ENCODE results near the gene CDC42EP3.

- no peak for TF ChIP-seq EZH2 (IDR thresholded peaks at IDR 0.05; ENCODE audit: borderline replicate concordance, insufficient read depth, low read length, poor library complexity, severe bottlenecking)
- TF ChIP-seq CTCF (IDR thresholded peaks at IDR 0.05; ENCODE audit: poor library complexity, severe bottlenecking), result no peak
- no peak for TF ChIP-seq POLR2AphosphoS5 (IDR thresholded peaks at IDR 0.05)
- no peak for TF ChIP-seq EP300 (conservative IDR thresholded peaks at IDR 0.05; ENCODE audit: poor library complexity, severe bottlenecking)
- TF ChIP-seq REST (IDR thresholded peaks at IDR 0.05; ENCODE audit: borderline replicate concordance), result no peak
- TF ChIP-seq RAD21 (conservative IDR thresholded peaks at IDR 0.05), result no peak
- TF ChIP-seq MXI1 (conservative IDR thresholded peaks at IDR 0.05; ENCODE audit: poor library complexity, severe bottlenecking), result no peak
These were observed 17.5 kb upstream of the CDC42EP3 start for GRCh38 chr2:37688771-37689468.

All from neural cell (in vitro differentiated cells).